Left lung (tissue), 10 donors: ENCODE data around the gene SPEG. TPM values are rescaled to one million over a fixed set of nuclear protein-coding genes. Genes with fewer than 3 reads are reported as not detected.

Experiments used
- ATAC-seq: fragments of 200-7000 bp; cut with Tn5 transposase; one replicate; pipeline ENCODE4 v1.9.1; 2020; ENCODE audit warnings: moderate library complexity
- DNase-seq, 4 donors: peaks; one replicate each; pipeline ENCODE4 v3.0.0-alpha.2; 2013 to 2020
- H3K27ac ChIP-seq, 2 donors: fragments of 200-600 bp; sonication (generic) in 1 of 2; one replicate each; pipeline versions ENCODE4 v1.5.0 to v1.8.0; 2020 to 2021
- H3K27me3 ChIP-seq, 2 donors: fragments of 200-600 bp; sonication (generic) in 1 of 2; one replicate each; pipeline versions ENCODE4 v1.5.0 to v1.8.0; 2020 to 2021
- H3K36me3 ChIP-seq, 2 donors: fragments of 200-600 bp; sonication (generic) in 1 of 2; one replicate each; pipeline versions ENCODE4 v1.5.0 to v1.8.0; 2020 to 2021
- H3K4me1 ChIP-seq, 2 donors: fragments of 200-600 bp; one replicate each; pipeline ENCODE4 v1.8.0; 2021
- H3K4me3 ChIP-seq, 2 donors: fragments of 200-600 bp; sonication (generic) in 1 of 2; one replicate each; pipeline versions ENCODE4 v1.5.0 to v1.8.0; 2020 to 2021; ENCODE audit warnings: mild to moderate bottlenecking in 1 of 2
- H3K9me3 ChIP-seq, 2 donors: fragments of 200-600 bp; sonication (generic) in 1 of 2; one replicate each; pipeline versions ENCODE4 v1.5.0 to v1.8.0; 2020 to 2021
- intact Hi-C, 2 donors: fragments of 100-400 bp; cut with DNase I; formaldehyde crosslinking; loops; one replicate each; pipeline versions ENCODE4 v1.11.2 to v1.14.2; 2022
- polyA plus RNA-seq, 6 donors: library from polyadenylated mRNA; unstranded; fragments of 120-200 nt; gene quantifications; one replicate each; pipeline ENCODE4 v1.2.1, GENCODE V29; 2013; ENCODE audit not compliant: insufficient read length in 6 of 6
- total RNA-seq, 2 donors: library from RNA; stranded (reverse); fragmentation: NEBNext Ultra II Directional; extraction: Animal tissue kit (Norgen Biotek cat#: 25700); gene quantifications; one replicate each; pipeline ENCODE4 v1.2.1, GENCODE V29; 2021
- TF ChIP-seq, protein P1 (sequence below), 2 donors: fragments of 200-600 bp; sonication (generic) in 1 of 2; IDR thresholded peaks; one replicate each; pipeline versions ENCODE4 v1.5.0 to v1.8.0; 2021; ENCODE audit warnings: antibody characterized with exemption in 2 of 2
- donor health status: DM: no; HTN: yes; CAD: no.
- donor health status: DM: no; HTN: no; CAD: no.

The SPEG gene
- total and polyA plus RNA-seq, 8 donors, result 7.3 to 34.2 (median 25.1) TPM

DNA sequence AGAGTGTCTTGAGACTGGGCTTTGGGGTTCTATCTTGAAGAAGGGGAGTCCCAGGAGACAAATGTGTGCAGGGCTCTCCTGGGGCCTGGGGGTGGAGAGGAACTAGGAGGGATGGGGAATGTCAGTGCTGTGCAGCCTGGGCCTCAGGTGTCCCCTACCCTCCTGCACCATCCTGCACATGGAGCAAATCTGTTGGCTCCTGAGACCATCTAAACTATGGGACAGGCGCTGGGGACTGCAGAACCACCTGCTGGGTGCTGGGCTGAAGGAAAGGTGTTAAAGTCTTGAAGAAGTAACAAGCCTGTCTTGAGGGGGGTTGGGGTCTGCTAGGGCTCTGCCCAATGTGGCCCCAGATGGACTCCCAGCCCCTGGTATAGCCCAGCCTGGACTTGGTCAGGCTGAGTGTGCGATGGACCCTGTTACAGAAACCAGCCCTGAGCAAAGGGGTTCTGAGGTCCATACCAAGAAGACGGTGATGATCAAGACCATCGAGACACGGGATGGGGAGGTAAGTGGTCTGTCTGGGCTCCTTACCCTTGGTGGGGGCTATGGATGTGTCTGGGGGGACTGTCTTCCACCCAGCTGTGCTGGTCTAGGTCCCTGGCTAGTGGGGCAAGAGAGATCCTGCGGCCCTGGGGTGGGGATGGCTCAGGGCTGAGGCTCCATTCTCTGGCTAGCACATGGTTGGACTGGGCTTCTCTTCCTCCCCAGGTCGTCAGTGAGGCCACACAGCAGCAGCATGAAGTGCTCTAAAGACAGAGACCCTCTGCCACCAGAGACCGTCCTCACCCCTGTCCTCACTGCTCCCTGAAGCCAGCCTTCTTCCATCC lies 9.2 kb upstream of the SPEG start:
- peaks cover 0 to 38% of the 10 kb centered on the region in 2 donors for H3K27me3 ChIP-seq
- ATAC-seq, result no peak
- TF ChIP-seq, protein P1, sequence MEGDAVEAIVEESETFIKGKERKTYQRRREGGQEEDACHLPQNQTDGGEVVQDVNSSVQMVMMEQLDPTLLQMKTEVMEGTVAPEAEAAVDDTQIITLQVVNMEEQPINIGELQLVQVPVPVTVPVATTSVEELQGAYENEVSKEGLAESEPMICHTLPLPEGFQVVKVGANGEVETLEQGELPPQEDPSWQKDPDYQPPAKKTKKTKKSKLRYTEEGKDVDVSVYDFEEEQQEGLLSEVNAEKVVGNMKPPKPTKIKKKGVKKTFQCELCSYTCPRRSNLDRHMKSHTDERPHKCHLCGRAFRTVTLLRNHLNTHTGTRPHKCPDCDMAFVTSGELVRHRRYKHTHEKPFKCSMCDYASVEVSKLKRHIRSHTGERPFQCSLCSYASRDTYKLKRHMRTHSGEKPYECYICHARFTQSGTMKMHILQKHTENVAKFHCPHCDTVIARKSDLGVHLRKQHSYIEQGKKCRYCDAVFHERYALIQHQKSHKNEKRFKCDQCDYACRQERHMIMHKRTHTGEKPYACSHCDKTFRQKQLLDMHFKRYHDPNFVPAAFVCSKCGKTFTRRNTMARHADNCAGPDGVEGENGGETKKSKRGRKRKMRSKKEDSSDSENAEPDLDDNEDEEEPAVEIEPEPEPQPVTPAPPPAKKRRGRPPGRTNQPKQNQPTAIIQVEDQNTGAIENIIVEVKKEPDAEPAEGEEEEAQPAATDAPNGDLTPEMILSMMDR (IDR thresholded peaks at IDR 0.05), result no peak
- H3K27ac ChIP-seq, result no peak overlapping the region
- intact Hi-C loops, result no loop called here
- H3K4me3 ChIP-seq, result no peak overlapping the region
- no peaks in the 10 kb centered on the region for H3K36me3 ChIP-seq
- no peak for DNase-seq
- no peaks in the 10 kb centered on the region for H3K9me3 ChIP-seq
- no peaks in the 10 kb centered on the region for H3K4me1 ChIP-seq

DNA sequence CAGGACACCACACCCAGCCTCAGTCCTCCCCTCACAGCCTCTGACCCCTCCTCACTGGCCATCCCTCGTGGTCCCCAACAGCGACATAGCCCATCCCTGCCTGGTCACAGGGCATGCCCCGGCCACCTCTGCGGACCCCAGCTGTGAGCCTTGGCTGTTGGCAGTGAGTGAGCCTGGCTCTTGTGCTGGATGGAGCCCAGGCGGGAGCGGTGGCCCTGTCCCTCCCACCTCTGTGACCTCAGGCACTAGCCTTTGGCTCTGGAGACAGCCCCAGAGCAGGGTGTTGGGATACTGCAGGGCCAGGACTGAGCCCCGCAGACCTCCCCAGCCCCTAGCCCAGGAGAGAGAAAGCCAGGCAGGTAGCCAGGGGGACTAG lies 8.6 kb upstream of the SPEG start:
- Histone ChIP-seq H3K27ac (no peak overlapping the region), H3K4me1 (no peaks in the 10 kb centered on the region), H3K9me3 (no peaks in the 10 kb centered on the region), H3K27me3 (peaks cover 0 to 32% of the 10 kb centered on the region in 2 donors), H3K4me3 (no peak overlapping the region), H3K36me3 (no peaks in the 10 kb centered on the region)
- ATAC-seq (no peak), DNase-seq (no peak)
- TF ChIP-seq, protein P1 (IDR thresholded peaks at IDR 0.05), result no peak
- intact Hi-C loops, result no loop called here

GRCh38 chr2:219426534-219427136 lies 8.0 kb upstream of the SPEG start:
- intact Hi-C loops, result no loop called here
- H3K9me3 ChIP-seq, result no peaks in the 10 kb centered on the region
- H3K36me3 ChIP-seq, result no peaks in the 10 kb centered on the region
- ATAC-seq (no peak), DNase-seq (no peak)
- no peak overlapping the region for H3K27ac ChIP-seq
- peaks cover 0 to 26% of the 10 kb centered on the region in 2 donors for H3K27me3 ChIP-seq
- H3K4me1 ChIP-seq, result no peaks in the 10 kb centered on the region
- no peak overlapping the region for H3K4me3 ChIP-seq
- TF ChIP-seq, protein P1 (IDR thresholded peaks at IDR 0.05), result no peak

GRCh38 chr2:219428469-219428868 lies 6.2 kb upstream of the SPEG start:
- Histone ChIP-seq H3K27ac (no peak overlapping the region), H3K4me3 (no peak overlapping the region), H3K36me3 (no peaks in the 10 kb centered on the region), H3K27me3 (peaks cover 0 to 31% of the 10 kb centered on the region in 2 donors), H3K4me1 (no peaks in the 10 kb centered on the region), H3K9me3 (no peaks in the 10 kb centered on the region)
- ATAC-seq (no peak), DNase-seq (no peak)
- TF ChIP-seq, protein P1 (IDR thresholded peaks at IDR 0.05), result no peak
- intact Hi-C loops, result no loop called here

GRCh38 chr2:219429958-219430606 lies 4.6 kb upstream of the SPEG start:
- peaks cover 9 to 45% of the 10 kb centered on the region in 2 donors for H3K27me3 ChIP-seq
- peaks cover 0 to 6% of the 10 kb centered on the region in 2 donors for H3K4me1 ChIP-seq
- TF ChIP-seq, protein P1 (IDR thresholded peaks at IDR 0.05), result no peak
- H3K27ac ChIP-seq, result no peak overlapping the region
- H3K36me3 ChIP-seq, result no peaks in the 10 kb centered on the region
- H3K9me3 ChIP-seq, result no peaks in the 10 kb centered on the region
- ATAC-seq, result no peak
- DNase-seq, result no peak
- intact Hi-C loops, result no loop called here
- no peak overlapping the region for H3K4me3 ChIP-seq
